Peyer's patch (tissue), 4 donors: ENCODE results near the gene EVPLL.
"Not testable (repeated sequence)": the region's sequence is repeated elsewhere in the genome, so short reads cannot be mapped to it uniquely, and the experiment has no call there.

Source experiments
- CTCF ChIP-seq, 6 experiments: fragments of 450-650 bp in 4 of 6; fragments of 200-600 bp in 2 of 6; sonication (generic) in 1 of 6; IDR thresholded peaks; one replicate each; pipeline ENCODE4 v1.5.1; 2017 to 2019; ENCODE audit warnings: antibody characterized with exemption in 6 of 6, mild to moderate bottlenecking in 3 of 6, moderate library complexity in 1 of 6
- POLR2A ChIP-seq, 2 donors: fragments of 450-650 bp; IDR thresholded peaks; one replicate each; pipeline ENCODE4 v1.5.1; 2017; ENCODE audit warnings: antibody characterized with exemption in 2 of 2, mild to moderate bottlenecking in 2 of 2, moderate library complexity in 2 of 2

GRCh38 chr17:18387583-18387982, 10.0 kb downstream of the EVPLL start:
- TF ChIP-seq CTCF, POLR2A (IDR thresholded peaks at IDR 0.05): not testable (repeated sequence)
